ENCODE results near the gene ADCYAP1R1.

- TF ChIP-seq CTCF (IDR thresholded peaks at IDR 0.05) (no peak), POLR2A (IDR thresholded peaks at IDR 0.05) (no peak)
Measured at GRCh38 chr7:31093282-31093681, 41.2 kb downstream of the ADCYAP1R1 start.
